HG03025 (cell line): Measurements from ENCODE around the gene ZBTB12.
"Not testable (repeated sequence)": the region's sequence is repeated elsewhere in the genome, so short reads cannot be mapped to it uniquely, and the experiment has no call there.

Experiments used
- ATAC-seq: cut with Tn5 transposase; IDR thresholded peaks from one replicate; pipeline ENCODE4 v1.9.1; 2021; ENCODE audit warnings: mild to moderate bottlenecking, moderate library complexity; ENCODE audit not compliant: unreplicated experiment, low FRiP score

The ZBTB12 gene

GRCh38 chr6:31857774-31858173, 44.1 kb downstream of the ZBTB12 start:
- not testable (repeated sequence) for ATAC-seq

GRCh38 chr6:31851980-31852718, 49.7 kb downstream of the ZBTB12 start:
- not testable (repeated sequence) for ATAC-seq

- ATAC-seq = no peak
These were observed 50.4 kb downstream of the ZBTB12 start for GRCh38 chr6:31851485-31851832.

- ATAC-seq = no peak
These were observed 51.0 kb downstream of the ZBTB12 start for GRCh38 chr6:31850765-31851484.
